ENCODE results near the gene CNNM3.

- TF ChIP-seq, protein P1, sequence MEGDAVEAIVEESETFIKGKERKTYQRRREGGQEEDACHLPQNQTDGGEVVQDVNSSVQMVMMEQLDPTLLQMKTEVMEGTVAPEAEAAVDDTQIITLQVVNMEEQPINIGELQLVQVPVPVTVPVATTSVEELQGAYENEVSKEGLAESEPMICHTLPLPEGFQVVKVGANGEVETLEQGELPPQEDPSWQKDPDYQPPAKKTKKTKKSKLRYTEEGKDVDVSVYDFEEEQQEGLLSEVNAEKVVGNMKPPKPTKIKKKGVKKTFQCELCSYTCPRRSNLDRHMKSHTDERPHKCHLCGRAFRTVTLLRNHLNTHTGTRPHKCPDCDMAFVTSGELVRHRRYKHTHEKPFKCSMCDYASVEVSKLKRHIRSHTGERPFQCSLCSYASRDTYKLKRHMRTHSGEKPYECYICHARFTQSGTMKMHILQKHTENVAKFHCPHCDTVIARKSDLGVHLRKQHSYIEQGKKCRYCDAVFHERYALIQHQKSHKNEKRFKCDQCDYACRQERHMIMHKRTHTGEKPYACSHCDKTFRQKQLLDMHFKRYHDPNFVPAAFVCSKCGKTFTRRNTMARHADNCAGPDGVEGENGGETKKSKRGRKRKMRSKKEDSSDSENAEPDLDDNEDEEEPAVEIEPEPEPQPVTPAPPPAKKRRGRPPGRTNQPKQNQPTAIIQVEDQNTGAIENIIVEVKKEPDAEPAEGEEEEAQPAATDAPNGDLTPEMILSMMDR (IDR thresholded peaks at IDR 0.05): no peak
- no peak for TF ChIP-seq POLR2A (IDR thresholded peaks at IDR 0.05)
These were observed 56.7 kb downstream of the CNNM3 start for GRCh38 chr2:96872591-96873349.
